NB4 (cell line): ENCODE data around the gene ADCK1.

Experiments
- CTCF ChIP-seq: IDR thresholded peaks from one replicate; pipeline ENCODE4 v1.5.1; 2012; ENCODE audit warnings: low read depth, low read length
- MAX ChIP-seq: IDR thresholded peaks from 2 replicates; pipeline ENCODE4 v1.6.1; 2011; ENCODE audit warnings: low read depth, low read length
- MYC ChIP-seq: IDR thresholded peaks from 2 replicates; pipeline ENCODE4 v1.6.1; 2011; ENCODE audit warnings: low read depth, low read length
- POLR2A ChIP-seq: IDR thresholded peaks from 2 replicates; pipeline ENCODE4 v1.6.1; 2011; ENCODE audit warnings: mild to moderate bottlenecking; ENCODE audit not compliant: insufficient read length; ENCODE audit errors: extremely low read depth

GRCh38 chr14:77786148-77786547 is 13.8 kb upstream of the ADCK1 start:
- TF ChIP-seq CTCF (no peak), MAX (no peak), POLR2A (no peak), MYC (no peak)
